ENCODE results near the gene DGKE.

Gene DGKE

GRCh38 chr17:56847106-56847505 lies 13.2 kb downstream of the DGKE start:
- DNase-seq, result no peak

- no peak for DNase-seq
These were observed 15.2 kb downstream of the DGKE start for GRCh38 chr17:56849131-56849530.

GRCh38 chr17:56850591-56850990 lies 16.6 kb downstream of the DGKE start:
- DNase-seq, result no peak

GRCh38 chr17:56851008-56851407 lies 17.1 kb downstream of the DGKE start:
- DNase-seq, result no peak

- no peak for DNase-seq
These were observed 27.9 kb downstream of the DGKE start for GRCh38 chr17:56861899-56862298.

- no peak for DNase-seq
These were observed 30.0 kb downstream of the DGKE start for GRCh38 chr17:56863974-56864373.

GRCh38 chr17:56866076-56866475 lies 32.1 kb downstream of the DGKE start:
- DNase-seq, result no peak

- DNase-seq, result no peak
These were observed 32.5 kb downstream of the DGKE start for GRCh38 chr17:56866496-56866895.

GRCh38 chr17:56867948-56868376 lies 34.0 kb downstream of the DGKE start:
- no peak for DNase-seq

- DNase-seq, result no peak
These were observed 34.8 kb downstream of the DGKE start for GRCh38 chr17:56868716-56869115.

- no peak for DNase-seq
These were observed 36.2 kb downstream of the DGKE start for GRCh38 chr17:56870081-56870651.

- DNase-seq, result no peak
These were observed 42.8 kb downstream of the DGKE start for GRCh38 chr17:56876766-56877179.

- DNase-seq, result no peak
These were observed 45.3 kb downstream of the DGKE start for GRCh38 chr17:56879280-56879679.

GRCh38 chr17:56880133-56880532 lies 46.2 kb downstream of the DGKE start:
- no peak for DNase-seq

GRCh38 chr17:56880571-56880970 lies 46.6 kb downstream of the DGKE start:
- no peak for DNase-seq

- no peak for DNase-seq
These were observed 47.8 kb downstream of the DGKE start for GRCh38 chr17:56881685-56882295.

GRCh38 chr17:56883616-56884015 lies 49.7 kb downstream of the DGKE start:
- DNase-seq, result no peak

GRCh38 chr17:56884483-56885311 lies 50.7 kb downstream of the DGKE start:
- DNase-seq, result no peak

GRCh38 chr17:56885312-56885657 lies 51.3 kb downstream of the DGKE start:
- no peak for DNase-seq

- DNase-seq, result no peak
These were observed 52.4 kb downstream of the DGKE start for GRCh38 chr17:56886288-56886731.

- DNase-seq, result no peak
These were observed 53.2 kb downstream of the DGKE start for GRCh38 chr17:56887105-56887504.

GRCh38 chr17:56887552-56888467 lies 53.9 kb downstream of the DGKE start:
- DNase-seq, result no peak

- no peak for DNase-seq
These were observed 56.4 kb downstream of the DGKE start for GRCh38 chr17:56890390-56890789.

Data from right kidney (tissue), 1 donor.